GM21619 (cell line): Measurements from ENCODE around the gene ZNF627.
A peak's percentile ranks its signal among the peaks of the same experiment; 100 is the strongest.
"Not testable (repeated sequence)": the region's sequence is repeated elsewhere in the genome, so short reads cannot be mapped to it uniquely, and the experiment has no call there.

Experiments used
- ATAC-seq: cut with Tn5 transposase; IDR thresholded peaks from one replicate; pipeline ENCODE4 v1.9.1; 2021; ENCODE audit not compliant: unreplicated experiment

The ZNF627 gene

GRCh38 chr19:11622401-11622800, 25.1 kb downstream of the ZNF627 start:
- not testable (repeated sequence) for ATAC-seq

- ATAC-seq = no peak
Measured at GRCh38 chr19:11624069-11624463, 26.8 kb downstream of the ZNF627 start.

GRCh38 chr19:11626252-11626651, 29.0 kb downstream of the ZNF627 start:
- no peak for ATAC-seq

DNA sequence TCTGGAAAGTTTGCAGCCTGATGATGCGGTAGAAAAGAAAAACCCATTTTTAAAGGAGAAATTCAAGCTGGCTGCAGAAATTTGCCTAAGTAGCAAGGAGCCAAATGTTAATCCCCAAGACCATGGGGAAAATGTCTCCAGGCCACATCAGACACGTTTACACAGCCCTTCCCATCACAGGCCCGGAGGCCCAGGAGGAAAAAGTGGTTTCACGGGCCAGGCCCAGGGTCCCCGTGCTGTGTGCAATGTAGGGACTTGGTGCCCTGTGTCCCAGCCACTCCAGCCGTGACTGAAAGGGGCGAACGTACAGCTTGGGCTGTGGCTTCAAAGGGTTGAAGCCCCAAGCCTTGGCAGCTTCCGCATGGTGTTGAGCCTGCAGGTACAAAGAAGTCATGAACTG, 35.9 kb downstream of the ZNF627 start:
- no peak for ATAC-seq

DNA sequence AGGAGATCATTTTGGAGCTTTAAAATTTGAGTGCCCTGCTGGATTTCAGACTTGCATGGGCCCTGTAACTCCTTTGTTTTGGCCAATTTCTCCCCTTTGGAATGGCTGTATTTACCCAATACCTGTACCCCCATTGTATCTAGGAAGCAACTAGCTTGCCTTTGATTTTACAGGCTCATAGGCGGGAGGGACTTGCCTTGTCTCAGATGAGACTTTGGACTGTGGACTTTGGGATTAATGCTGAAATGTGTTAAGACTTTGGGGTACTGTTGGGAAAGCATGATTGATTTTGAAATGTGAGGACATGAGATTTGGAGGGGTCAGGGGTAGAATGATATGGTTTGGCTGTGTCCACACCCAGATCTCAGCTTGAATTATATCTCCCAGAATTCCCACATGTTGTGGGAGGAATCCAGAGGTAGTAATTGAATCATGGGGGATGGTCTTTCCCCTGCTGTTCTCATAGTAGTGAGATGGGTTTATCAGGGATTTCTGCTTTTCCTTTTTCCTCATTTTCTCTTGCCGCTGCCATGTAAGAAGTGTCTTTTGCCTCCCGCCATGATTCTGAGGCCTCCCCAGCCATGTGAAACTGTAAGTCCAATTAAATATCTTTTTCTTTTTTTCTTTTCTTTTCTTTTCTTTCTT, 36.9 kb downstream of the ZNF627 start:
- ATAC-seq = not testable (repeated sequence)

GRCh38 chr19:11639245-11639601, 41.9 kb downstream of the ZNF627 start:
- no peak for ATAC-seq

DNA sequence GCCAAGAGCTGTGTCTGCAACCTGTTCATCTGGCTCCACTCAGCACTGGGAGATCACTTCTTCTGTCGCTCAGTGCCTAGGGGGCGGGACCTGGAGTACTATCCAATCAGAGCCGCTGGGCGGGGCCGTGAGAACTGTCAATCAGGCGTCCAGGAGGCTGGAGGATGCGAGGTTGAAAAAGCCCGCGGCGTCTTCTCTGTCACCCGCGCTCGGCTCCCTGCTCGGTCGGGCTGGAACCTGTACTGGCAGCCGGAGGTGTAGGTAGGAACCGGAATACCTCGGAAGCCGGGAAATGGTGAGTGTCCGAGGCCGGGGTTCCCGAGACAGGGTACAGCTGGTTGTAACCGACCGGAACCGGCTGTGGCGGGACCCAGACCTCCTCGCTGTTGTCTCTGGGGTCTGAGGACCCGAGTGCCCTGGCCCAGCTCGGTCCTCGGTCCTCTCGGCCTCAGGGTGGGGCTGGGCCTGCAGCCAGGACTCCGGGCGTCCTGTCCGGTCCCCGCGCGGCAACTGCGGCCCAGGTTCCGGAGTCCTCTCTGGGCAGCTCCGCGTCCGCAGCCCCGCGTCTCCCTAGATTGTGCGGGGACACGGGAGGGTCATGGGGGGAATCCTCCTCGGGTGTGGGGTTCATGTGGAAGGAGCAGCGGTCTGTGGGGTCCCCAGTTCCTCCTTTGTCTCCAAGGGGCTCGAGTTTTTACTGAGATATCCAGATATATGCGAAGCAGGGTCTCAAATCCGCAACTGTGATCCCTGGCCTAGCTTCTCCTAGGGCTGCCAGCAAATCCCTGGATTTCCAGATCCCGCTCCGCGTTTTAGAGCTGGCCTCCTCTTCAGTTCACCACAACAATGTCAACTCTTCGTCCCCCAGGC, 42.6 kb downstream of the ZNF627 start:
- peak; percentile 91 for ATAC-seq

DNA sequence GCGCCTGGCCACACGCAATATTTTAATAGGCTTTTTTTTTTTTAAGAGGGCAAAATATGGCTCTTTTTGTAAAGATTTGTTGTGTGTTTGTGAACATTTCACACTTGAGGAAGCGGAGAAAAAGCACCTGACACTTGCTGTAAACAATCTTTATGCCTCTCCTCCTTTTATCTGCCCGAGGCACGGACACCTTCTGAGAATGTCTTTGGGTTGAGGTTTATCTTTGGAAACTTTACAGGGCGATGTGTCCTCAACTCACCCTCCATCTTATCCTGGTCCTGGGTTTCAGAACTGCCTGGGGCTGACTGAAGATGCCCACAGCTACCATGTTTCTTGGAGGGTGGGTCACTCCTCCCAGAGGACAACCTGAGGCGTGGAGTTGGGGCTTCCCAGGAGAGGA, 44.0 kb downstream of the ZNF627 start:
- no peak for ATAC-seq

DNA sequence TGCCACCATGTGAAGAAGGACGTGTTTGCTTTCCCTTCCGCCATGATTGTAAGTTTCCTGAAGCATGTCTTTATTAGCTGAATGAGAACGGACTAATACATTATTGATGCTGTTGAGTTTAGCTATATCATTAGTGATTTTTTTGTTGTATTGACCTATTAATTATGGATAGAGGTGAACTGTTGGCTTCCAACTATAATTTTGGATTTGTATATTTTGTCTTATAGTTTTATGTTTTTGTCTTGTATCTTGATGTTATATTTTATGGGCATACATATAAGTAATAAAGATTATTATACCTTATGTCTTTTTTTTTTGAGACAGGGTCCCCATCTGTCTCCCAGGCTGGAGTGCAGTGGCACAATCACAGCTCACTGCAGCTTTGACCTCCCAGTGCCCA, 45.6 kb downstream of the ZNF627 start:
- ATAC-seq = no peak

DNA sequence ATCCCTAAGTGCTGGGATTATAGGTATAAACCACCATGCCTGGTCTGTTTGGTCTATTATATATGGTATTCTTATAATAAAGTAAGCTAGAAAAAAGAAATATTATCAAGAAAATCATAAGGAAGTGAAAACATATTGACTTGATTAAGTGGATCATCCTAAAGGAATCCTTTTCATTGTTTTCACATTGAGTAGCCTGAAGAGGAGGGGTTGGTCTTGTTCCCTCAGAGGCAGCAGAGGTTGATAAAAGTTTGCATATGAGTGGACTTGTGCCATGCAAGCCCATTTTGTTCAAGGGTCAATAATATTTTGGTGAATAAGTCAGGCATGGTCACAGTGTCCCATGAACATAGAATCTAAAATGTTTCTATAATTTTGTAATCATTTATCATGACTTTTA, 52.7 kb downstream of the ZNF627 start:
- no peak for ATAC-seq

GRCh38 chr19:11651062-11651461, 53.8 kb downstream of the ZNF627 start:
- ATAC-seq = no peak

GRCh38 chr19:11652056-11652455, 54.8 kb downstream of the ZNF627 start:
- ATAC-seq = no peak

DNA sequence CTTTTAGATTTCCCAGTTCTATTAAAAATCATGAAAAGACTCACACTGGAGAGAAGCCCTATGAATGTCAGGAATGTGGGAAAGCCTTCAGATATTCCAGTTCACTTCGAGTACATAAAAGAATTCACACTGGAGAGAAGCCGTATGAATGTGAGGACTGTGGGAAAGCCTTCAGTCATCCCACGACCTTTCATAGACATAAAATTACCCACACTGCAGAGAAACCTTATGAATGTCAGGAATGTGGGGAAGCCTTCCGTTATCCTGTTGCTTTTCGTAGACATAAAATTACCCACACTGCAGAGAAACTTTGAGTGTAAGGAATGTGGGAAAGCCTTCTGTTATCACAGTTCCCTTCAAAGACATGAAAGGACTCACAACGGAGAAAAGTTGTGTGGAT, 55.2 kb downstream of the ZNF627 start:
- ATAC-seq = no peak

DNA sequence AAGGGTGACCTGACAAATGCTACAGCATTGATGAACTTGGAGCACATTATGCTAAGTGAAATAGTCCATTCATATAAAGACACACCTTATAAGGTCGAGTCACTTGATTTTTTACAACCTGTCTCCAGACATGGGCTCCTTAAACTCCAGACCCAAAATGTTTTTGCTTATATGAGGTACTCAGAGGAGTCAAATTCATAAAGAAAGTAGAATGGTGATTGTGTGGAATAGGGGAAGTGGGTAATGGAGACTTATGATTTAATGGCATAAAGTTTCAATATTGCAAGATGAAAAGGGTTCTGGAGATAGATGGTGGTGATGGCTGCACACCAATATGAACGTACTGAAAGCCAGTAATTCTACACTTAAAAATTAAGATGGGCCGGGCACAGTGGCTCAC, 59.3 kb downstream of the ZNF627 start:
- ATAC-seq = no peak

DNA sequence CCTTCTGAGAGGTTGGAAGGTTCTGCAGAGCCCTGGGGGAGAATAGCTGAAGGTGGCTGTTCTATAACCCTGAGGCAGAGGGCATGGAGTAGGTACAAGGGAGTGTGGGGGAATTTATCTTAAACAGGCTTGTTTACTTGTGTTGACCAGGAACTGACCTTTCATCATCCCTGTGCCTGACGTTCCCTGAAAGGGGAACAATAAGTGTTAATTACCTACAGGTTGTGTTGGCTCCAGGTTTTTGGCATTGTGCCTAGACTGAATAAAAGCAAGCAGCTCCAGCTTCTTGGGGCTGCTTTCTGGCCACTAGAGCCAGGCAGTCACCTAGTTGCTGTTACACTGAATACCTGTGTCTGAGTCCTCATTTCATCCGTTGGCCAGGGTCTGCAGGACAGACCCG, 60.0 kb downstream of the ZNF627 start:
- no peak for ATAC-seq

- ATAC-seq = no peak
Measured at GRCh38 chr19:11658970-11659369, 61.7 kb downstream of the ZNF627 start.

- no peak for ATAC-seq
Measured at GRCh38 chr19:11659612-11660011, 62.3 kb downstream of the ZNF627 start.

DNA sequence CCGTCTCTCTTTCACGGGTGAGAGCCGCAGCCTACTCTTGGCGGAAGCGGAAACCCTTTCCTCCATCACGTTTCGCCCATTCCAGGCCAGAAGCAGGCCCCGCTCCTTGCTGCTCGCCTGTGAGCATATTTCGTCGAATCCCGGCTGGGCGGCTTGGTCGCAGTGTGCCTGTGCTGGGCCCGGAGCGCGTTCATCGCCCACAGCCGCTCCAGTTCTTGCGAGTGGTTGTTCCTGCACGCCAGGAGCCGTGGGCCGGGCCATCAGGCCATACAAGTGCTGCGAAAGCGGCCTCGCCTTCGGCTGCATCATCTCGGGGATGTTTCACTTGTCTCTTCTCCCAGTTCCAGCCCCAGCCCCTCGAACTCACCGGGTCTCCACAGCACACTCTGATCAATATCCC, 65.0 kb downstream of the ZNF627 start:
- no peak for ATAC-seq

DNA sequence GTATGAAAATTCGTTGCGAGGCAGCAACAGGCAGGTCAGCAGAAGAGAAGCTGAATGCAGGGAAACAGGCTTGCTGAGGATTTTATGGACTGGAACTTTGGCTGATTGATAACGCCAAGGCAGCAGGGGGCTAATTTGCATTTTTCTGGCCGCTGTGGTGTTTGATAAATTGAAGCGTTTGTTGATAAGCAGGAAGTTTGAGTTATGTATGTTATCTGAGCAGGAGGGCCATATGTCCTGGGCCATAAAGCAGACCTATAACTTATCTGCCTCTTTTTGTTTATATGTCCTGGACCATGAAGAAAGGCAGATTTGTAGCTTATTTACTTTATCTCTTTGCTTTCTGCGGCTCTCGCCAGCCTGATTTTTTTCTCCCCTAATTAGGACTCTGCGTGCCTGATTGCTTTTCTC, 65.9 kb downstream of the ZNF627 start:
- ATAC-seq = no peak
